HG02973 (cell line): ENCODE results near the gene CENPM.

Experiments used
- ATAC-seq: cut with Tn5 transposase; IDR thresholded peaks from one replicate; pipeline ENCODE4 v1.9.1; 2021; ENCODE audit warnings: moderate library complexity; ENCODE audit not compliant: unreplicated experiment

CENPM gene

DNA sequence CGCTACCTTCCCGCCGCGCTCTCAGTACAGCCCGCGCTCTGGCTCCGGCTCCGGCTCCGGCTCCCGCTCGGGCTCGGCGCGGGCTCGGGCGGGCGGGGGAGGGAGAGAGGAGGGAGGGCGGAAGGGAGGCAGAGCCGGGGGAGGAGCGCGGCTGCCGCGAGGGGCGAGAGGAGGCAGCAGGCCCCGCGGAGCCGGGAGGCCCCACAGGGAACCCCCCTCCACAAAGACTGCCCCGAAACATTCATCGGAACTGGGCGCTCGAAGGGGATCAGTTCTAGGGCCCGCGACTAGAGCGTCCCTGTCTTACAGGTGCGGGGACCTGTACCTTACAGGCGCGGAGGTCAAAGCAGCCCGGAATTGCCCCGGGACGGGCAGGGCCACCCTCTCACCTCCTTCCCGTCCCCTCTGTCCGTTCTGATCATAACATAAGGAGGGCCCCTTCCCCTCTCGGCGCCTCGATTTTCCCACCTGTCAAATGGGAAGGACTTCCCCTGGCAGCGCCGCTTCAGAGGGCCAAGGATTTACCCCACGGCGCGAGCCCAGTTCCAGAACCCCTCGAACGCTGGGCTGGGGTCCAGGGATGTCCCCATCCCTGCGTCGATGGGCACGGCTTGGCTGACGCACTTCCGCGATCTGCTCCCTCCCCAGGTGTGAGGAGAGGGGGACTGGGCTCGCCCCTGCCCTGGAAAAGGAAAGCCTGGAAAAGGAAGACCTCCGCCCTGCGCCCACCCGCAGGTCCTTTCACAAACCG, 31.7 kb downstream of the CENPM start, which contains the start of gene SHISA8:
Gene SHISA8, minus strand, starts transcription at position 40 of the 751 bp plus-strand sequence. CDS start 407 bp downstream, outside the sequence.
- ATAC-seq: no peak

DNA sequence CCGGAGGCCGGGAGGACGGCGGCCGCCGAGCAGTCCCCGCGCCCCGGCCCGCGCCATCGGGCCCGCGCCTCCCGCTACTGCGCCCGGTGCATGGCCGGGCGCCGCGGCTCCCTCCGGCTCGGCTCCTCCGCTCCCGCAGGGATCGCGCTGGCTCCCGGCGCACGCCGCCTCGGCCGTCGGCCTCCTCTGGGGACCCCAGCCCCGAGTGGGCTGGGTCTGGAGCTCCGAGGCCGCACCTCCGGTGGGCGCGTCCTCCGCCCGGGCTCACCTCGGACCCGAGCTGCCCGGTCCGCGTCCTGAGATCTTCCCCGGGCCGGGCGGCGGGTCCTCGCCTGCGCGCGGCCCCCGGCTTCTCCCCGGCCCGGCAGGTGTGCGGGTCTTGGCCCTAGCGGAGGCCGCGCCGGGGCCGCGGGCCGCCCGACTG, 32.3 kb downstream of the CENPM start:
- ATAC-seq: no peak

DNA sequence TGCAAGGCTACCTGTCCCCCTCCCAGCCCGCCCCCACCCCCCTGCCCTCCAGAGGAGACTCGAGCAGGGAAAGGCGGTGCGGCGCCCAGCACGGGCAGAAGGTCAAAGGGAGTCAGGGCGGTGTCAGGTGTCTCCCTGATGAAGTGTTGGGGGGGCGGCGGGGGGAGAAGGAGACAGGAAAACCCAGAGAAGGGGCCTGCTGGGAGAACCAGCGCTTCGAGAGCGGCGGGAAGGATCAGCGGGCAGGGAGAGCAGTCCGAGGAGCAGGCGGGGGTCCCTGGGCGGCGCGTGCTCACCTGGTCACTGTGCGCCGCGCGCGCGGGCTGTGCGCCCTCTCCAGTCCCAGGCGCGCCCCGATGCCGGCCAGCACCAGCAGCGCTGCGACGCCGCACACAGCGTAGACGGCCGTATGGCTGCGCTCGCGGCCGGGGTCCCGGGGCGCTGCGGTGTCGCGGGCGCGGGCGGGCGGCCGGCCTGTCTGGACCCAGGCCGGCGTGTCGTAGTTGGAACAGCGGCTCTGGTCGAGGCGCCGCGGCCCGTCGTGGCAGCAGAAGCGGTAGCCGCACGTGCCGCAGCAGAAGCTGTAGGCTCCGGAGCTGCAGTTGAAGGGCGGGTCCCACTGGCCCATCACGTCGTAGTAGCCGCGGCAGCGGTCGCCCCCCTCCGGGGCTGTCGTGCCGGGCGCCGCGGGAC, 33.0 kb downstream of the CENPM start:
- no peak for ATAC-seq

DNA sequence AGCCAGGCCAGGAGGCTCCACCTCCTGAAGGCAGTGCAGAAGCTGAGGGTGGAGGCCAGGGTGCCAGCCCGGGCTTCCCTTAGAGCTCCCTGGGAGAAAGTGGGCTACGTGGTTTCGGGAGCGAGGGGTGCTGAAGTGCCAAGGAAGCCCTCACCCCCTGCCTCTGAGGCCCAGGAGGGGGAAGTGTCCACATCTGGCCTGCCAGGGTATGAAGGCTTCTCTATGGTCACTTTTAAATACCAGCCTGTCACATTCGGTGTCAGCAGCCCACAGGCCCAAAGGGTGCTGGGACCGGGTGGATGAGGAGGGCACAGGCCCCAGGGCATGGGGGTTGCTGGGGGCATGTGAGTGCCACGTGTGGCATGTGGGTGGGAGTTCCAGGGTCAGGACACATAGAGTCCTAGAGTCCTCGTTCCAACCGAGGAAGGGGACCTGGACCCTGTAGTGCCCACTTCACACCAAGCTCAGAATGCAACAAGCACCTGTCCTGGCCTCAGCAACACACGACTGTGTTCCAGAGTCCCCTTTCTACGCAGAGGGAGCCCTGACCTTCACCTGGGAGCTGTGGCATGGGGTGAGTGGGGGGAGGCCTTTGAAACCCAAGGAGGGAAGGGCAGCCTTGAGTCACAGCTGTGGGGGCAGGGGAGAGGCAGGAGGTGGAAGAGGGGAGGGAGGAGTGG, 33.8 kb downstream of the CENPM start:
- no peak for ATAC-seq

DNA sequence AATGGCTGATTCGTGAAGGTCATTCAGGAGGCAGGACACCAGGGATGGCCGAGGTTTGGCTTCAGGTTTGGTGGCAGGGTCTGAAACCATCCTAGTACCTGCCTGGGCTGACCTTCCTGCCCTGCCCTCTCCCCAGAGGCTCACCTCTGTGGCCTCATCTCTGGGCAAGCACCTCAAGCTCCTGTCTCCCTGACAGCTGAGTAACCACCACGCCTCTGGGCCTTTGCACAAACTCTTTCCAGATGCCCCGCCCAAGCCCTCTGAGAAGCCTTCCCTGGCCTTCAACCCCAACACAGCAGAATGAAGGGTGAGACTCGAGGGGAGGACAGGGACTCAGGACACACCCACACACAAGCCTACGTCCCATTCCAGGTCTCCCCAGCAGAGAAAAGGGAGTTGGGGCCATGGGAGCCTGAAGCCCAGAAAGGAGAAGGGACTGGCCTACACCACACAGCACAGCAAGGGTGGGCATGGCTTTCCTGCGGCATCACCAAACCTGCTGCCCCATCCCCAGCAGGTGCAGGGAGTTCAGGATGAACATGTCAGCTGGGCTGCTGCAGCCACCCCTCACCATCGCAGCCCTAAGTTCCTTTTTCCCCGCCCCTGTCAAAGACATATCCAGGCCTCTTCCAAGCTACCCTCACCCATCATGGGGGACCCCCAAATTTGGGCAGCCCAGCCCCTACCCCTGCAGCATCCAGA, 34.5 kb downstream of the CENPM start:
- ATAC-seq: no peak

DNA sequence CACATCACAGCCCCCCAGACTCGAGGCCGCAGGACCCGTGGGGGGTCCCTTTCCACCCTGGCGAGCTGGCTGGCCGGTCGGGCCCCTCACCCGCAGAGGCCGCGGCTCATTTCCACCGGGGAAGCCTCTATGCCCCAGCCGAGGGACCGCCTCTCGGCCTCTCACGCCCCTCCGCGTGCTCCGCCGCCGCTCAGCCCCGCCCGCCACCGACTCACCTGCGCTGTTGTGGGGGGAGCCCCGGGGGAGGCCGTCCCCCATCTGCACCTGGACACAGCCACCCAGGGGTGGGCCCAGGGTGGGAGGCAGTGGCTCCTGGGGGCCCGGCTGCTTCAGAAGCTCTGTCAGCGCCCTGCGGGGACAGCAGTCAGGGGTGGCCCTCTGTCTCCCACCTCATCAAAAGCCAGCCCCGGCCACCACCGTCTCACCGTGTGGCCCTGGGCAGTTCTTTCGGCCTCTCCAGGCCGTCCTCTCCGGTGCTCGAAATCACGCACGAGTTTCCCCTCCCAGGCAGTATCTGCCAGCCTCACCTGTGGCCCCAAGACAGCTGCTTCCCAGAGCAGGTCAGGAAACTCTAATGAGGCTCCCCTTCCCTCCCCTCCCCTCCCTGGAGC, 35.8 kb downstream of the CENPM start:
- no peak for ATAC-seq

DNA sequence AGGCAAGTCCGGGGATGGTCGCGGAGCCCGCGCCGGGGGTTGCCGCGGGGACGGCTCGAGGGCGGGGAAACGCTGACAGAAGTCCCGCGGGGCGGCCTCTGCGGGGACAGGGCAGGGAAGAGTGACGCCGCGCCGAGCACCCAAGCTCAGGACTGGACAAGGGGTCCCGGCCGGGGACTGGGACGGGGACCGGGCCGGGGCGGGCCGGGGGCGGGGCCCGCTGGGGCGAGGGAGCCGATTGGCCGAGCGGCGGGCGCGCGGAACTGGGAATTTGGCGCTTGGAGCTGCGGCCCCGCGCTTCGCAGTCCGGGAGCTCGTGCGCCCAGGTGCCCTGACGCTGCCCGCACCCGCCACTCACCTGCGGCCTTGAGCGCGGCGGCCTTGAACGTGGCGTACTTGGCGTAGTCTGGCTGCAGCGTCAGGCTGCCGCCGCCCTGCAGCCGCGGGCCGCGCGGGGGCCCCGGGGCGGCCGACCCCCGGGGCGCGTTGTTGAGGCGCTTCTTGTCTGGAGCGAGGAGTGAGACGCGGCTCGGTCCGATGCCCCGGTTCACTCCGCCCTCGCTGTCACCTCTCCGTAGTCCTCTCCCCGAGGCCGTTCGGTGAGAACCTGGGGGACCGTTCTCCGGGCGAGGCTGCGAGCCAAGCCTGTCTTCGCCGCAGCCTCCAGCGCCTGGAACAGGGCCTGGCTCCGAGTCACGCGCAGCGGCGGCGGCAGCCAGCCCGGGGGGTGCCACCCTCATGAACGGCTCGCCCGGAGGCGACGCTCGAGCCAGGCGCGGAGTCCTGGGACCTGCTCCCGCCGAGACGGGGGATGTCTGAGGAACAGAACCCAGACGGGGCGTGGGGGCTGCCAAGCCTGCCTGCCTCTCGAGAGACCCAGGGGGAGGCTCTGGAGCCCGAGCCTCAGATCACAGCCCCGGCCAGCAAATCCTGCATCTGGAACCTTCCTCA, 36.6 kb downstream of the CENPM start:
- no peak for ATAC-seq

DNA sequence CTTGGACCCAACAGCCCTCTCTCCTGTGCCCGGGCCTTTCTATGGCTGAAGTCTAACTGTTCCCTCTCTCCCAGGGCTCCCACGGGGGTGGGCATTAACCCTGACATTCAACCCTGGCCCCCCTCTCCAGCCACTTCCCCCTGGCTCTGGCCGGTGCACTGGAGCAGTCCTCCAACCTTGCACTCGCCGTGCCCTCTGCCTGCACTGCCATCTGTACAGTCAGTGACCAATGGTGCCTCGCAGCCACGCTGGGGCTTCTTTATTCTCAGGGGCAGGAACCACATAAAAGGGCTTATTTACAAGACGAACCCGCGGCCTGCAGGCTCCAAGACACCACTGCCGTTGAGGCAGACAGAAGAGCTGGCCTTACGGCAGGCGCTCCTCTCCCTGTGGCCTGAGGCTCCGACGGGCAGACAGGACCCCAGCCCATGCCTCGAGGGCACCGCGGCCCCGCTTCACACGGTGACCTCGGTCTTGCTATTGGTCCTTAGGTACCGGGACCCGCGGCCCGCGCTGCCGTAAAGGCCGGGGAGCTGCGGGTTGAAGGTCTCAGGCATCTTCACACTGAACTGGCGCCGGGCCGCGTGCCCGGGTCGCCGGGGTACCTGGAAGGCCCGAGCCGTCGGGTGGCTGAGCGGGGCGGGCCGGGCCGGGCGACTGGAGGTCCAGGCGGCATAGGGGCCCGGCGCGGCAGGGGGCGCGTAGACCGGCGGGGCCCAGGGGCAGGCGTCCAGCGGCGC, 37.5 kb downstream of the CENPM start:
- no peak for ATAC-seq

DNA sequence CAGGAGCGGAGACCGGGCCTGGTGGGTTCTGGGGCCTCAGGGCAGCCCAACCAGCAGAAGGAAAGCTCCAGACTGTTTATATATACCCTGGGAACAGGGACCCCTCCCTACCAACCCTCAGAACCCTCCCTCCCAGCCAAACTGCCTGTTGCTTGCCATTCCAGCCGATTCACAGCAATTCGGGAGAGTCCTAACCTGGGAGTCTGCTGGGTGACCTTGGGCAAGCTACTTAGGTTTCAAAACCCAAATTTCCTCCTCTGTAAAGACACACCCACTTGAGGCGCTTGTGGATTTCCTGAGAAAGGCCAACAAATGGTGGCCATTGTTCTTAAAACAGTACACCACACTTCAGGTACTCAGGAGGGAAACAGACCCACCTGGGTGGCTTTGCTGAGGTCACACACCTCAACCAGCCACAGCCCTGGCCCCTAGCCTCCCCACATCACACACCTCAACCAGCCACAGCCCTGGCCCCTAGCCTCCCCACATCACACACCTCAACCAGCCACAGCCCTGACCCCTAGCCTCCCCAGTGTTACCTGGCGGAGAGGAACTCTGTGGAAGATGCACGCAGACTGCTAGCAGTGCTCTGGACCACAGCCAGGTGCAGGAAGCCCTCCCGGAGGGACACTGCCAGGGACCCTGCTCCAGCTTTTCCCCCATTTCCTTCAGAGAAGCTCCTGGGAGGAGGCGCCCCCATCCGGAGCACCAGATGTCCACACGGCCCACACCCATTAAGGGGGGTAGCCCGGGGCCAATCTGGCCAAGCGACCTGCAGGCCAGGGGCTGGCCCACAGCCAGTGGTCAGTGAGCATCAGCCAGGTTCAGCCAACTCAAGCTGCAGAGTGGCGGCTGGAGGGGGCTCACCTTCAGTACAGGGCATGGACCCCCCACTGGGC, 38.3 kb downstream of the CENPM start:
- ATAC-seq: no peak

DNA sequence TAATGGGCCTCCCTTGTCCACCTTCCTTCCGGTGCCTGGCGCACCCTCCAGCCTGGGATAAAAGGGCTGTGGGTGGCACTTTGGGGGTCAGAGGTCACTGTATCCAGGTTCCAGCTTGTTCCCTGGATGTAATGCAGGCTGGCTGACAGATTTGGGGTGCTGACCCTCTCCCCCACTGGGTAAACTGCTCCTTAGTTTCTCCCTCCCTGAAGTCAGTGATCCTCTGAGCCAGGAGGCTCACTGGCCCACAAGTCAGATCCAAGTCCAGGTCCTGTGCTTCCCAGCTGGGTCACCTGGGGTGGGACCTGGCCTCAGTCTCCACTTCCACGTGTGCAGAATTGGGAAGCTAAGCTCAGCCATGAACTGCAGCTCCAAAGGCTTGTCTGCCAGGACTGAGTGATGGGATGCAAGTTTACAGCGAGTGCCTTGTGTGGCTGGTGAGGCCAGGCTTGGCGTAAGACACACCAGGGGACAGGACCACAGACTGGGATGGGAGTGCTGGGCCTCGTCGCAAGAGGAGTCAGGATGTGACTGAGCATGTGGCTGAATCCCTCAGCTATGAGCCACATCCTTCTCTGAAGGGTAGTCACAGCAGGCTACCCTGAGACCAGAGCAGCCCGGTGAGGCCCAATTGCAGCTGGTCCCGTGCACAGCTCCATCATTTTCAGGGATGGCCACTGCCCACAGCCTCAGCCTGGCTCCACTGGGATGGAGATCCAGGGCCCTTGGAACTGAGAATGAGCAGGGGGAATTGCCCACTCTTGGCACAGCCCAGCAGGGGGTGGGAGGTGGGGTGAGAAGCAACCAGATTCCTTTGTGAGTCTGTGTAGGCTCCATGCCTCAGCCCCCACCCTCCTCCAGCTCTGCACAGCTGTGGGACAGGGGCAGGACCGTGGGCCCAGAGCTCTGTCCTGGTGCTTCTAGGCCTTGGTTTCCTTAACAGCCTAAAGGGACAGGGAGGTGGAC, 39.2 kb downstream of the CENPM start:
- no peak for ATAC-seq

DNA sequence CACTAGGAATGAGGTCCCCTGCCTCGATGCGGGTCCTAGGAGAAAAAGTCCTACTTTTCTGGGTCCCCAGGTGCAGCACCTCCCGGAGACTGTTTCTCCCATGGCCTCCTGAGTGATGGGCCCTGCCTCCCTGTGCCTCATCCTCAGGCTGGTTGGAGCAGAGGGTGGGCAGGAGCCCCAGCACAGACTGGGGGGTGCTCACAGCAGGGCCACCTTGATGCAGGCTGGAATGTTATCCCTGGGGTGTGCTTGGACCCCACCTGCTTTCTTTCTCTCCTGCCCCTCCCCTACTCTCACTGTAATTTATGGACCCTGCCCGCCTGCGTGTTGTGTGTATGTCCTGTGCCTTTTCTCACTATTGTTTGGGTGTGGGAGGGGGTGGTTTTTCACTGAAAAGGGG, 40.1 kb downstream of the CENPM start:
- ATAC-seq: no peak

DNA sequence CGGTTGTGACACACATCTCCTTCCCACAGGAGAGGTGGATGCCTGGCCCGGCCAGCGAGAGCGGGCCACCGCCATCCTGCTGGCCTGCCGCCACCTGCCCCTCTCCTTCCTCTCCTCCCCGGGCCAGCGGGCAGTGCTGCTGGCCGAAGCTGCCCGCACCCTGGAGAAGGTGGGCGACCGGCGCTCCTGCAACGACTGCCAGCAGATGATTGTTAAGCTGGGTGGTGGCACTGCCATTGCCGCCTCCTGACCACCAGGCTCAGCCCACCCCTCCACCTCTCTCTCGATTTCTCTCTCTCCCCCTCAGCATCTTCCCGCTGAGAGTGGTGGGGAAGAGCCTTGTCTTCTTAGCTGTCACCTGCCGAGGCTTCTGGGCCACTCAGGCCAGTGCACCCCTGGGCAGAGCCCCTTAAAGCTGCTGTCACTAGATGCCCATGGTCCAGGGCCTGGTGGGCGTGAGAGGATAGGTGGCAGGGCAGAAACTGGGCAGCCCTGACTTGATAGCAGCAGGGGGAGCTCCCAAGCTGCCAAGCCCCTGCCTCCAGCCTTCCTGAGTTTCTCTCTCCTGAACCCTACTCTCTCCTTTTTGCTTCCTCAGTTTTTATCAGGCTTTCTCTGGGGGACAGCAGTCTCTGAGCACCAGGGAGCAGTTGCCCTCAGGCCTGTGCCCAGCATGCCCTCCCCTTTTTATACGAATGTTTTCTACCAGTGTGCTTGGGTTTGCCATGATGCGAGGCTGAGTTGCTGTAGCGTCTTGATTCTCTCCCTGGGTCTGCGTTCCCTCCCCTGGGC, 41.3 kb downstream of the CENPM start:
- ATAC-seq: no peak

DNA sequence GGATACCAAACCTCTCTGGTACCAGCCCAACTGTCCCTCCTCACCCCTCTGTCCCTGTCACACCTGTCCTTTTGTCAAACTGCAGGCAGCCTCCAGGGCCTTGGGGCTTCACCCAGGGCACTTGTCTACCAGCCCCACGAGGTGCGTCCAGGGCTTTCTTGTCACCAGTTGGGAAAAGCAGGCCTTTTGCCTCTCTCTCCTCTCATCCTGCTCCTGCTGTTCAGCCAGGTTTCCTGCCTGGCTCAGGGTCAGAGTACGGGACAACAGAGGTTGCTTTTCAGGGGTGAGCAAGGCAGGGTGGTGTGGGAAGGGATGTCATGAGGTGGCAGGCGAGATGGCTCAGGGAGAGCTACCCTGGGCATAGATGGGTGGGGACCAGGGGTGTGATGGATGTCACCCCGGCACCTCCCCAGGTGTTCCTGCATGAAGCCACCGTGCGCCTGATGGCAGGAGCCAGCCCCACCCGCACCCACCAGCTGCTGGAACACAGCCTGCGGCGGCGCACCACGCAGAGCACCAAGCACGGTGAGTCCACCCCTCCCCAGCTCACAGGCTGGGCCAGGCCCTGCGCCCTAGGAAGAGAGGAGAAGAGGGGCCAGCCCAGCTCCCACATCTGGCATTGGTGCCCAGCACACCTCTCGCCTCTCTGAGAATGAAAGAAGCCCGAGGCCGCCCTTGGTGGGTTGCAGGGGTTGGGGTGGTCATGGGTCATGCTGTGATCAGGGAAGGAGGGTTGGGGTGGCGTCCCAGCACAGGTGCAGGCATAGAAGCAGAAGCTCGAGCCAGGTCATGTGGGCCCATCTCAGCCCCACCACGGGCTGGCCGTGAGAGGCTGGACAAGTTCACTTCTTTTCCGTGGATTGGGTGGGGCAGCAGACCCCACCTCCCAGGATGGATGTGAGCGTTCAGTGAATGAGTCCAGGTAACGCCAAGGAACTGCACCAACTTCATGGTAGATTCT, 42.2 kb downstream of the CENPM start:
- no peak for ATAC-seq

DNA sequence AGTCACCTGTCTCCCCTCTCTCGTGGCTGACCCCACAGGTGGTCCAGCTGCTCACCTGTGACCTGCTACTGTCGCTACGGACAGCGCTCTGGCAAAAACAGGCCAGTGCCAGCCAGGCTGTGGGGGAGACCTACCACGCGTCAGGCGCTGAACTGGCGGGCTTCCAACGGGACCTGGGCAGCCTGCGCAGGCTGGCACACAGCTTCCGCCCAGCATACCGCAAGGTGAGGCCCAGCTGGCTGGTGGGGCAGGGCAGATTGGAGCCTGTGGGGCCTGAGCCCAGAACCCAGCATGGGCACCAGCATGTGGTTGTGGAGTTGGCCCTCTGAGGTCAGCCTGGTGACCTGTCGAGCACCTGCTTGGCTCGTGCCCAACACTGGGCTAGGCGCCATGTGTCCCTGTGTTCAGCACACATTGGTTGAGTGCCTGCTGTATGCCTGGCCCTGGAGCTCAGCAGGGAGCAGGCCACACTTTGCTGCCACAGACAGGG, 44.0 kb downstream of the CENPM start:
- no peak for ATAC-seq

DNA sequence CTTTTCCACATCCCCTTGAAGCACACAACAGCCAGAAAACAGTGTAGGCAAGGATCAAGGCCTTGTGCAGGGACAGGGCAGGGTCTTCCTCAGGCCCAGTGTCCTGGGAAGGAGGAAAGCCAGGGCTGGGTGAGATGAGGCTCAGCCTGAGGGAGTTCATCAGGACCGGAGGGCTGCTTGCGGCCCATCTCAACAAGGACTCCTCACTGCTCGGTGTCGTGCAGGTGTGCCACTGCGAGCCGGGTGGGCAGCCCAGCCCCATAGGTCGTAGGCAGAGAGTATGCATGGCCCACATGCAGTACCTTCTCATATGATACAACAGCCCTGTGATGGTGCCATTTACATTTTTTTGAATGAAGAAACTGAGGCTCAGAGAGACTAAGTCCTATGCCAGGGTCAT, 44.9 kb downstream of the CENPM start:
- ATAC-seq: no peak
